K562 (cell line): ENCODE results near the gene BSDC1. TPM values are rescaled to one million over a fixed set of nuclear protein-coding genes. Genes with fewer than 3 reads are reported as not detected.

ENCODE experiments used
- ADNP ChIP-seq: fragments of 200-800 bp; sonication (Bioruptor generic); IDR thresholded peaks from 2 replicates; pipeline ENCODE4 v1.6.1; 2016; ENCODE audit warnings: missing genetic modification characterization, missing compliant biosample characterization
- ARID4B ChIP-seq: sonication (generic); formaldehyde crosslinking; IDR thresholded peaks from 2 replicates; pipeline ENCODE4 v1.8.0; 2022; ENCODE audit warnings: mild to moderate bottlenecking, missing genetic modification reagents
- BDP1 ChIP-seq: IDR thresholded peaks from 3 replicates; pipeline ENCODE4 v1.6.1; 2011; ENCODE audit not compliant: insufficient read length, insufficient read depth
- CBX8 ChIP-seq: fragments of 200-600 bp; sonication (generic); IDR thresholded peaks from 2 replicates; pipeline ENCODE4 v1.6.1; 2012; ENCODE audit warnings: borderline replicate concordance, mixed run types, low read depth, mild to moderate bottlenecking, moderate library complexity, mixed read lengths, low read length, control low read depth, inconsistent platforms; ENCODE audit not compliant: poor library complexity, severe bottlenecking; ENCODE audit errors: extremely low read depth
- COPS2 ChIP-seq: fragments of 450-650 bp; conservative IDR thresholded peaks from 2 replicates; pipeline ENCODE4 v1.6.1; 2016; ENCODE audit warnings: mild to moderate bottlenecking, moderate library complexity
- ELF2 ChIP-seq: fragments of 250-450 bp; sonication (Bioruptor Pico); IDR thresholded peaks from 2 replicates; pipeline ENCODE4 v1.5.0; 2021; ENCODE audit warnings: mild to moderate bottlenecking
- FOXO4 ChIP-seq: fragments of 450-650 bp; formaldehyde crosslinking; IDR thresholded peaks from 2 replicates; pipeline ENCODE4 v1.4.0; 2020; ENCODE audit warnings: mild to moderate bottlenecking, moderate library complexity
- NFIC ChIP-seq: fragments of 450-650 bp; IDR thresholded peaks from 2 replicates; pipeline ENCODE4 v1.6.1; 2017; ENCODE audit warnings: mild to moderate bottlenecking, inconsistent platforms
- NKRF ChIP-seq: fragments of 450-650 bp; IDR thresholded peaks from 2 replicates; pipeline ENCODE4 v1.6.1; 2016; ENCODE audit warnings: borderline replicate concordance
- PHB2 ChIP-seq: fragments of 450-650 bp; IDR thresholded peaks from 2 replicates; pipeline ENCODE4 v1.6.1; 2017; ENCODE audit warnings: low read depth
- WHSC1 ChIP-seq: IDR thresholded peaks from one replicate; pipeline ENCODE4 v1.6.1; 2012; ENCODE audit warnings: low read length, control low read depth, inconsistent platforms
- XRCC5 ChIP-seq: fragments of 200-400 bp; formaldehyde crosslinking; IDR thresholded peaks from 2 replicates; pipeline ENCODE4 v1.6.1; 2017; ENCODE audit warnings: low read depth, mild to moderate bottlenecking, low read length
- ZBTB33 ChIP-seq: sonication (generic); formaldehyde crosslinking; IDR thresholded peaks from 2 replicates; pipeline ENCODE4 v1.8.1; 2023; ENCODE audit warnings: mild to moderate bottlenecking, missing genetic modification reagents
- ZKSCAN8 ChIP-seq: fragments of 200-800 bp; sonication (Bioruptor generic); IDR thresholded peaks from 2 replicates; pipeline ENCODE4 v1.6.1; 2016; ENCODE audit warnings: missing genetic modification characterization, missing compliant biosample characterization
- ZNF583 ChIP-seq: fragments of 250-450 bp; sonication (Bioruptor Pico); IDR thresholded peaks from 2 replicates; pipeline ENCODE4 v1.4.0; 2020
- ZNF668 ChIP-seq: fragments of 250-450 bp; sonication (Bioruptor Pico); IDR thresholded peaks from 2 replicates; pipeline ENCODE4 v1.8.0; 2022; ENCODE audit warnings: mild to moderate bottlenecking, inconsistent platforms
- ZNF77 ChIP-seq: fragments of 250-450 bp; sonication (Bioruptor Pico); IDR thresholded peaks from 2 replicates; pipeline ENCODE4 v1.5.0; 2020
- polyA plus RNA-seq, 8 experiments: library from polyadenylated mRNA; depleted of rRNA in 4 of 8; stranded (reverse) in 5 of 8; unstranded in 3 of 8; fragments of >200 nt; fragmentation: Nextera tagmentation in 2 of 8; fragmentation: Illumina TruSeq in 1 of 8; extraction: Ambion mirVana in 2 of 8; extraction: Trizol in 1 of 8; gene quantifications; 2 replicates each; pipeline versions ENCODE4 v1.2.1 to v1.2.3, GENCODE V29; 2011 to 2014; ENCODE audit warnings: inconsistent platforms in 1 of 8, missing spikeins in 1 of 8
- total RNA-seq, 7 experiments: library from RNA; depleted of rRNA in 6 of 7; stranded (reverse); fragments of >200 nt in 6 of 7; fragmentation: Illumina TruSeq in 2 of 7; extraction: Trizol in 2 of 7; gene quantifications; 2 replicates each; pipeline versions ENCODE4 v1.2.1 to v1.2.3, GENCODE V29; 2011 to 2021; ENCODE audit warnings: low replicate concordance in 1 of 7

The BSDC1 gene
- total and polyA plus RNA-seq, 9 of the 15 experiments (the other 6 are each of a cell fraction or from before 2014, with no cell fraction given), result 10.2 to 96.8 (median 73.1) TPM

- 0 out of 2 replicates have a peak, but pooled peaks have one; percentile 24 for TF ChIP-seq ARID4B (CRISPR knock-in tag)
- TF ChIP-seq BDP1, result no peak
- no peak; the same call in 1 of the 2 replicates for TF ChIP-seq ADNP (tag)
- peak; percentile 98 for TF ChIP-seq NFIC
- peak; percentile 77 for TF ChIP-seq XRCC5
- no peak for TF ChIP-seq ZKSCAN8 (CRISPR knock-in tag)
- no peak for TF ChIP-seq ZNF77 (CRISPR knock-in tag)
- no peak for TF ChIP-seq WHSC1
- no peak for TF ChIP-seq CBX8
- TF ChIP-seq FOXO4 (CRISPR knock-in tag), result no peak
- TF ChIP-seq ELF2 (CRISPR knock-in tag), result no peak
- peak; percentile 54; the same call in 1 of the 2 replicates for TF ChIP-seq NKRF
- no peak for TF ChIP-seq COPS2
- TF ChIP-seq ZNF583 (CRISPR knock-in tag), result 0 out of 2 replicates have a peak, but pooled peaks have one; percentile 78
- TF ChIP-seq ZNF668 (CRISPR knock-in tag), result no peak
- TF ChIP-seq PHB2, result peak; percentile 96
- TF ChIP-seq ZBTB33, result 0 out of 2 replicates have a peak, but pooled peaks have one; percentile 24
Measured at GRCh38 chr1:32390904-32391870, 3.1 kb downstream of the BSDC1 start (continued).
